Heart left ventricle (tissue), 16 donors: ENCODE measurements around the gene MATN1. TPM values are rescaled to one million over a fixed set of nuclear protein-coding genes. Genes with fewer than 3 reads are reported as not detected.

Experiments used
- ATAC-seq, 4 donors: fragments of 200-7000 bp; cut with Tn5 transposase; one replicate each; pipeline ENCODE4 v1.9.1; 2020 to 2022; ENCODE audit warnings: moderate library complexity in 4 of 4, mild to moderate bottlenecking in 3 of 4, moderate number of reproducible peaks in 1 of 4
- DNase-seq, 5 donors: peaks; one replicate each; pipeline ENCODE4 v3.0.0-alpha.2; 2020
- H3K27ac ChIP-seq, 12 donors: fragments of 200-600 bp; sonication (generic) in 4 of 12; one replicate each; pipeline versions ENCODE4 v1.5.0 to v1.8.0; 2016 to 2022; ENCODE audit warnings: mild to moderate bottlenecking in 2 of 12
- H3K27me3 ChIP-seq, 9 donors: fragments of 200-600 bp; sonication (generic) in 2 of 9; one replicate each; pipeline versions ENCODE4 v1.5.1 to v1.8.0; 2016 to 2022; ENCODE audit warnings: mild to moderate bottlenecking in 3 of 9
- H3K36me3 ChIP-seq, 9 donors: fragments of 200-600 bp; sonication (generic) in 2 of 9; one replicate each; pipeline versions ENCODE4 v1.5.0 to v1.8.0; 2018 to 2022; ENCODE audit warnings: mild to moderate bottlenecking in 2 of 9
- H3K4me1 ChIP-seq, 12 donors: fragments of 200-600 bp; sonication (generic) in 4 of 12; one replicate each; pipeline versions ENCODE4 v1.5.0 to v1.8.0; 2016 to 2022; ENCODE audit warnings: mild to moderate bottlenecking in 3 of 12
- H3K4me3 ChIP-seq, 12 donors: fragments of 200-600 bp; sonication (generic) in 4 of 12; one replicate each; pipeline versions ENCODE4 v1.5.0 to v1.8.0; 2017 to 2022; ENCODE audit warnings: mild to moderate bottlenecking in 9 of 12, moderate library complexity in 4 of 12
- H3K9me3 ChIP-seq, 12 donors: fragments of 200-600 bp; sonication (generic) in 4 of 12; one replicate each; pipeline versions ENCODE4 v1.5.0 to v1.8.0; 2016 to 2022; ENCODE audit warnings: mild to moderate bottlenecking in 1 of 12
- POLR2A ChIP-seq, 2 donors: fragments of 450-650 bp; IDR thresholded peaks; one replicate each; pipeline ENCODE4 v1.6.1; 2017; ENCODE audit warnings: antibody characterized with exemption in 2 of 2, mild to moderate bottlenecking in 2 of 2, moderate library complexity in 2 of 2
- WGBS, 4 donors: extraction: QIAGEN DNeasy Blood & Tissue Kit in 2 of 4; methylation state at CpG; one replicate each; pipeline versions ENCODE4 v1.1.5 to v1.1.7; 2013 to 2018; 5-methylcytosine and 5-hydroxymethylcytosine counted together
- intact Hi-C, 10 donors: fragments of 100-400 bp; cut with DNase I; formaldehyde crosslinking; loops; one replicate each; pipeline versions ENCODE4 v1.11.1 to v1.14.2; 2022
- long read RNA-seq, 3 donors: library from polyadenylated mRNA; unstranded; transcript quantifications; one replicate each; pipeline ENCODE4 v2.0.0, GENCODE V29; 2020 to 2021
- polyA plus RNA-seq, 2 donors: library from polyadenylated mRNA; stranded (reverse); fragments of 200-250 nt; gene quantifications; one replicate each; pipeline ENCODE4 v1.2.3, GENCODE V29; 2013
- total RNA-seq, 9 donors: library from RNA; depleted of rRNA in 2 of 9; stranded (reverse); fragments of >200 nt in 2 of 9; fragmentation: NEBNext Ultra II Directional in 3 of 9; extraction: Animal tissue kit (Norgen Biotek cat#: 25700) in 3 of 9; gene quantifications; one replicate each; pipeline versions ENCODE4 v1.1.0 to v1.2.4, GENCODE V29; 2016 to 2023
- TF ChIP-seq, protein P1 (sequence below), 12 donors: fragments of 200-600 bp; sonication (generic) in 4 of 12; IDR thresholded peaks; one replicate each; pipeline versions ENCODE4 v1.5.0 to v1.8.0; 2018 to 2022; ENCODE audit warnings: antibody characterized with exemption in 12 of 12, mild to moderate bottlenecking in 5 of 12
- donor health status: ischemic (EF 13 %, LVEDD 7.1; RV severe dilation, severe dysfunction).
- donor health status: healthy with polysubstance abuse.
- donor health status: DM: no; HTN: yes; CAD: no.
- donor health status: DM: no; HTN: no; CAD: no.
- donor health status: ischemic (EF 25% LVEDD 6.9; RV normal size, moderate dysfunction).
- donor health status: ischemic (EF 25% LVEDD 5.7; RV mildly dilated, moderate dysfunction).
- donor health status: healthy.
- donor health status: DM: yes; HTN: yes; CAD: no.
- donor health status: ischemic (EF 35%, LVEDD 5.7; RV mildly dilated, moderate dysfunction).
- donor health status: nonischemic (EF 11% LVEDD 7.7; RV severe dilation, severe dysfunction).
- donor health status: DM: yes; HTN: yes; CAD: no.
- donor health status: PGD.
- donor health status: ischemic (EF 29% LVEDD 5.4; RV normal size, mild dysfunction).
- donor health status: nonischemic (EF 23%, LVEDD 6.1; RV moderate dilation, normal function).

Gene MATN1, protein sequence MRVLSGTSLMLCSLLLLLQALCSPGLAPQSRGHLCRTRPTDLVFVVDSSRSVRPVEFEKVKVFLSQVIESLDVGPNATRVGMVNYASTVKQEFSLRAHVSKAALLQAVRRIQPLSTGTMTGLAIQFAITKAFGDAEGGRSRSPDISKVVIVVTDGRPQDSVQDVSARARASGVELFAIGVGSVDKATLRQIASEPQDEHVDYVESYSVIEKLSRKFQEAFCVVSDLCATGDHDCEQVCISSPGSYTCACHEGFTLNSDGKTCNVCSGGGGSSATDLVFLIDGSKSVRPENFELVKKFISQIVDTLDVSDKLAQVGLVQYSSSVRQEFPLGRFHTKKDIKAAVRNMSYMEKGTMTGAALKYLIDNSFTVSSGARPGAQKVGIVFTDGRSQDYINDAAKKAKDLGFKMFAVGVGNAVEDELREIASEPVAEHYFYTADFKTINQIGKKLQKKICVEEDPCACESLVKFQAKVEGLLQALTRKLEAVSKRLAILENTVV
- total RNA-seq (under 1 TPM in 1 of 9 donors, not detected in 8; 0.67 TPM), polyA plus RNA-seq (not detected)
- long read RNA-seq, donor 1: 0 reads
- long read RNA-seq, donor 2: 0 reads
- long read RNA-seq, donor 3: 0 reads

DNA sequence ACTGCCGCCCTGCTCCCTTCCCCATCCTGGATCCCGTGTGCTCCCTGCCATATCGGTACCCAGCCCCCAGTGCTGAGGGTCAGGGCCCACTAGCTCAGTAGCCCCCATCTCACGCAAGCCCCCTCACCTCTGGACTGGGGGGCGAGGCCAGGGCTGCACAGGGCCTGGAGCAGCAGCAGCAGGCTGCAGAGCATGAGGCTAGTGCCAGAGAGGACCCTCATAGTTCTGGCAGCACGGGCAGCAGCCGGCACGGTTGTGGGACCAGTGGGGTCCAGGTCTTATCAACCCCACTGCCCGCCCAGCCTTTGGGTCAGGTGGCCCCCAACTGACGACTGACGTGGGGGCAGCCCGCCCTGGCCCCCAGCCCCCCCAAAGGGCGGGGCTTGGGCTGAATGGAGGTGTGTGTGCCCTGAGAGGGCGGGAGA, at the start of gene MATN1:
Gene MATN1 (minus strand): TSS at position 255 of the 425 bp plus-strand sequence. CDS start 34 bp downstream, at position 221.
- Histone ChIP-seq H3K4me1 (peaks cover 0 to 13% (median 7%) of the 10 kb centered on the region in 12 donors), H3K9me3 (no peaks in the 10 kb centered on the region), H3K27ac (no peak within 1 kb of the TSS), H3K4me3 (no peak within 1 kb of the TSS), H3K27me3 (no peaks in the 10 kb centered on the region), H3K36me3 (peaks cover 0 to 7% (median 0%) of the 10 kb centered on the region in 9 donors)
- DNase-seq: peak in 1 of 5 donors; percentile 35
- no peak for TF ChIP-seq POLR2A (IDR thresholded peaks at IDR 0.05)
- TF ChIP-seq, protein P1, sequence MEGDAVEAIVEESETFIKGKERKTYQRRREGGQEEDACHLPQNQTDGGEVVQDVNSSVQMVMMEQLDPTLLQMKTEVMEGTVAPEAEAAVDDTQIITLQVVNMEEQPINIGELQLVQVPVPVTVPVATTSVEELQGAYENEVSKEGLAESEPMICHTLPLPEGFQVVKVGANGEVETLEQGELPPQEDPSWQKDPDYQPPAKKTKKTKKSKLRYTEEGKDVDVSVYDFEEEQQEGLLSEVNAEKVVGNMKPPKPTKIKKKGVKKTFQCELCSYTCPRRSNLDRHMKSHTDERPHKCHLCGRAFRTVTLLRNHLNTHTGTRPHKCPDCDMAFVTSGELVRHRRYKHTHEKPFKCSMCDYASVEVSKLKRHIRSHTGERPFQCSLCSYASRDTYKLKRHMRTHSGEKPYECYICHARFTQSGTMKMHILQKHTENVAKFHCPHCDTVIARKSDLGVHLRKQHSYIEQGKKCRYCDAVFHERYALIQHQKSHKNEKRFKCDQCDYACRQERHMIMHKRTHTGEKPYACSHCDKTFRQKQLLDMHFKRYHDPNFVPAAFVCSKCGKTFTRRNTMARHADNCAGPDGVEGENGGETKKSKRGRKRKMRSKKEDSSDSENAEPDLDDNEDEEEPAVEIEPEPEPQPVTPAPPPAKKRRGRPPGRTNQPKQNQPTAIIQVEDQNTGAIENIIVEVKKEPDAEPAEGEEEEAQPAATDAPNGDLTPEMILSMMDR (IDR thresholded peaks at IDR 0.05): no peak
- WGBS, 4 donors: 88 to 96% (median 90%) methylated on average over 5 to 14 of the region's 14 CpGs
- ATAC-seq: no peak
- intact Hi-C loops: loop anchor here in 8 of 10 donors (5.0 to 10.0 kb wide), 5 partner anchors 184 to 701 kb away; partner anchors contain the start of gene SDC3 (in 1 of the 8)

DNA sequence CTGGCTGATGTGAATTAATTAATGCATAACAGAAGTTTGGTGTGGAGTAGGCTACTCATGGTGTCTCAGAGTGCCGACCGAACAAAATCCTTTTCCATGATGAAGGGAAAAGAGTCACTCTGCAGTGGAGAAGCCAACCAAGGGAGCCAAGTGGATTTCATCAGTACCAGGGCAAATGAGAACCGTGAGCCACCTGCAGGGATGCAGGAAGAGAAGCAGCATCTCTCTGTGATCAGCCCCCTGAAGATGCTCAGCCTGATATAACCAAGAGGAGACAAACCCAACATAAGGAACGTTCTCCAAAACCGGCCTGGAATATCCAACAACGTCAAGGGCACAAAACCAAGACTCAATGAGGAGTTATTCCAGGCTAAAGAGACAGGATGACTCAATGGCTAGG, 47.6 kb upstream of the MATN1 start:
- TF ChIP-seq, protein P1 (IDR thresholded peaks at IDR 0.05): no peak
- no peak for TF ChIP-seq POLR2A (IDR thresholded peaks at IDR 0.05)
- Histone ChIP-seq H3K27ac (no peak overlapping the region), H3K9me3 (no peaks in the 10 kb centered on the region), H3K4me1 (no peaks in the 10 kb centered on the region), H3K27me3 (no peaks in the 10 kb centered on the region), H3K4me3 (no peak overlapping the region), H3K36me3 (no peaks in the 10 kb centered on the region)
- DNase-seq (no peak), ATAC-seq (no peak)
- intact Hi-C loops: no loop called here
- 76 to 89% (median 86%) methylated on average over 6 of the region's 6 CpGs for WGBS, 4 donors

DNA sequence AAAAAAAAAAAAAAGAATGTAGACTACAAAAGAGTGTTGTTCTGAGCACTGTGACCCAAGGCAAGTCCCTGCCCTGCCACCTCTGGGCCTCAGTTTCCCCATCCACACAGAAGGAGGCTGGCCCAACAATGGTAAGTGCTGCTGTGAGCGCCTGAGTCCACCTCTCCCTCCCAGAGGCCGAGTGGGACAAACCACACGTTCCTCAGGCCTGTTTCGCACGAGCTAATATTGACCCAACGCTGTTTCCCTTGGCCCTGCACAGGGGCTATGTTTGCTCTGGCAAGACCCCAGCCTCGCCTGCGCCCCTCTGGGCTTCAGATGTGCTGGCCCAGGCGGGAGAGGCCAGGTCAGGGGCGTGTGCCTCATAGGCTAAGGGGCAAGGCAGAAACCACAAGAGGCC, 46.8 kb upstream of the MATN1 start:
- intact Hi-C loops: no loop called here
- ATAC-seq (peak in 1 of 4 donors; percentile 34), DNase-seq (no peak)
- Histone ChIP-seq H3K36me3 (no peaks in the 10 kb centered on the region), H3K9me3 (no peaks in the 10 kb centered on the region), H3K4me1 (no peaks in the 10 kb centered on the region), H3K4me3 (no peak overlapping the region), H3K27me3 (no peaks in the 10 kb centered on the region), H3K27ac (no peak overlapping the region)
- 72 to 81% (median 78%) methylated on average over 10 of the region's 10 CpGs for WGBS, 4 donors
- TF ChIP-seq, protein P1 (IDR thresholded peaks at IDR 0.05): no peak
- no peak for TF ChIP-seq POLR2A (IDR thresholded peaks at IDR 0.05)
